K562 (cell line): Measurements from ENCODE around the gene MYCN. TPM values are rescaled to one million over a fixed set of nuclear protein-coding genes. Genes with fewer than 3 reads are reported as not detected.

Experiments used
- ATAC-seq: fragments of 200-7000 bp; cut with Tn5 transposase; 3 replicates; pipeline ENCODE4 v1.9.1; 2020; ENCODE audit warnings: moderate library complexity
- BruUV-seq: library from RNA; stranded (reverse); fragments of 400-500 nt; replicated peaks from 2 replicates; lab custom pipeline; 2021; lab: Mats Ljungman, UMichigan
- CTCF ChIA-PET: fragments of 300-600 bp; formaldehyde crosslinking; extraction: SDS; loops from one replicate; lab custom pipeline; 2021; ENCODE audit warnings: low intra/inter-chr PET ratio; lab: Yijun Ruan, JAX
- POLR2A ChIA-PET: fragments of 300-600, 350-650 bp; sonication (Branson Sonifier 250); formaldehyde crosslinking; extraction: SDS; loops from one replicate; lab custom pipeline; 2021; ENCODE audit warnings: antibody characterized with exemption, inconsistent platforms; lab: Yijun Ruan, JAX
- DNase-seq, 4 experiments: peaks; one replicate each; pipeline versions ENCODE4 v3.0.0 to v3.0.0-alpha.2; 2011 to 2018; ENCODE audit warnings: low spot score in 3 of 4, mixed read lengths in 3 of 4; ENCODE audit errors: extremely low read depth in 1 of 4
- FAIRE-seq: peaks from 2 replicates; lab custom pipeline; 2011; peaks lifted over from hg19 to GRCh38; lab: Jason Lieb, UNC
- H2AFZ ChIP-seq: 2 replicates; pipeline ENCODE4 v1.6.0; 2011; ENCODE audit warnings: low read depth, low read length, control low read depth, inconsistent platforms
- H3K27ac ChIP-seq: fragments of 200-600 bp; 3 replicates; pipeline ENCODE4 v1.8.0; 2011; ENCODE audit warnings: low read depth, mild to moderate bottlenecking, control low read depth, inconsistent platforms, low read length, moderate library complexity, mixed read lengths; ENCODE audit errors: extremely low read depth
- H3K27me3 ChIP-seq, 2 experiments: fragments of 300-600 bp in 1 of 2; 2 replicates in 1 of 2; 3 replicates in 1 of 2; pipeline versions ENCODE4 v1.6.0 to v1.8.0; 2011; ENCODE audit warnings: inconsistent platforms in 2 of 2, low read length in 2 of 2, mild to moderate bottlenecking in 1 of 2, mixed read lengths in 1 of 2, moderate library complexity in 1 of 2; ENCODE audit not compliant: control insufficient read depth in 2 of 2, insufficient read depth in 2 of 2
- H3K36me3 ChIP-seq: fragments of 300-600 bp; 3 replicates; pipeline ENCODE4 v1.8.0; 2011; ENCODE audit warnings: mild to moderate bottlenecking, low read length, inconsistent platforms; ENCODE audit not compliant: control insufficient read depth, insufficient read depth
- H3K4me1 ChIP-seq, 2 experiments: fragments of 200-600 bp in 1 of 2; replicated peaks in 1 of 2; 2 replicates in 1 of 2; 3 replicates in 1 of 2; pipeline versions ENCODE4 v1.5.1 to v1.8.0; 2011; ENCODE audit warnings: inconsistent platforms in 2 of 2, low read length in 2 of 2, mild to moderate bottlenecking in 1 of 2, mixed read lengths in 1 of 2, moderate library complexity in 1 of 2; ENCODE audit not compliant: control insufficient read depth in 2 of 2, insufficient read depth in 2 of 2
- H3K4me2 ChIP-seq: 2 replicates; pipeline ENCODE4 v1.6.1; 2011; ENCODE audit warnings: low read length, control low read depth, inconsistent platforms, mixed read lengths; ENCODE audit not compliant: insufficient read depth
- H3K4me3 ChIP-seq: fragments of 200-600 bp; sonication (generic), shearing (Covaris generic); 2 replicates; pipeline ENCODE4 v1.5.1; 2016; ENCODE audit warnings: control low read depth, inconsistent platforms
- H3K79me2 ChIP-seq: fragments of 200-600 bp; 3 replicates; pipeline ENCODE4 v1.8.0; 2011; ENCODE audit warnings: low read length, inconsistent platforms; ENCODE audit not compliant: control insufficient read depth, insufficient read depth
- H3K9ac ChIP-seq, 2 experiments: 2 replicates each; pipeline versions ENCODE4 v1.6.0 to v1.6.1; 2011; ENCODE audit warnings: low read depth in 2 of 2, low read length in 2 of 2, control low read depth in 1 of 2, inconsistent platforms in 1 of 2, mild to moderate bottlenecking in 1 of 2, mixed read lengths in 1 of 2; ENCODE audit not compliant: insufficient read depth in 1 of 2
- H3K9me1 ChIP-seq: one replicate; pipeline ENCODE4 v1.6.0; 2011; ENCODE audit warnings: inconsistent platforms, mild to moderate bottlenecking, low read length, moderate library complexity; ENCODE audit not compliant: control insufficient read depth, insufficient read depth
- H3K9me3 ChIP-seq: replicated peaks from 2 replicates; pipeline ENCODE4 v1.5.1; 2011; ENCODE audit warnings: low read depth, low read length, inconsistent platforms; ENCODE audit not compliant: control insufficient read depth, insufficient read depth
- H4K20me1 ChIP-seq: replicated peaks from 2 replicates; pipeline ENCODE4 v1.6.1; 2011; ENCODE audit warnings: low read length, inconsistent platforms, mixed read lengths; ENCODE audit not compliant: control insufficient read depth, insufficient read depth
- CHD1 ChIP-seq: fragments of 200-600 bp; sonication (generic); IDR thresholded peaks from one replicate; pipeline ENCODE4 v1.6.1; 2012; ENCODE audit warnings: mild to moderate bottlenecking, moderate library complexity, low read length, inconsistent platforms
- FOXK1 ChIP-seq: sonication (generic); formaldehyde crosslinking; IDR thresholded peaks from 2 replicates; pipeline ENCODE4 v1.8.0; 2022; ENCODE audit warnings: missing genetic modification reagents, mild to moderate bottlenecking, borderline replicate concordance
- GATAD2A ChIP-seq: fragments of 450-650 bp; IDR thresholded peaks from 2 replicates; pipeline ENCODE4 v1.6.1; 2017
- IRF2 ChIP-seq: sonication (generic); formaldehyde crosslinking; IDR thresholded peaks from 2 replicates; pipeline ENCODE4 v1.8.1; 2022; ENCODE audit warnings: mild to moderate bottlenecking, missing genetic modification reagents
- KDM4B ChIP-seq, 2 experiments: fragments of 450-650 bp in 1 of 2; sonication (generic) in 1 of 2; IDR thresholded peaks; 2 replicates each; pipeline ENCODE4 v1.6.1; 2016 to 2017; ENCODE audit warnings: borderline replicate concordance in 2 of 2, antibody characterized with exemption in 1 of 2, low read depth in 1 of 2, mild to moderate bottlenecking in 1 of 2
- NFE2 ChIP-seq: IDR thresholded peaks from 2 replicates; pipeline ENCODE4 v1.6.1; 2014; ENCODE audit warnings: antibody characterized with exemption, low read depth
- RBFOX2 ChIP-seq: fragments of 200-400 bp; formaldehyde crosslinking; IDR thresholded peaks from 2 replicates; pipeline ENCODE4 v1.6.1; 2017; ENCODE audit warnings: low read depth, mild to moderate bottlenecking, low read length, moderate library complexity
- TFE3 ChIP-seq: fragments of 450-650 bp; formaldehyde crosslinking; IDR thresholded peaks from 2 replicates; pipeline ENCODE4 v1.4.0; 2020; ENCODE audit warnings: mild to moderate bottlenecking, mixed read lengths
- TGIF2 ChIP-seq: sonication (generic); formaldehyde crosslinking; IDR thresholded peaks from 2 replicates; pipeline ENCODE4 v1.8.1; 2022; ENCODE audit warnings: mild to moderate bottlenecking, missing genetic modification reagents, moderate library complexity
- ZFP30 ChIP-seq: fragments of 250-450 bp; sonication (Bioruptor Pico); IDR thresholded peaks from 2 replicates; pipeline ENCODE4 v1.8.0; 2022; ENCODE audit warnings: moderate library complexity, mild to moderate bottlenecking, inconsistent platforms, borderline replicate concordance
- ZNF511 ChIP-seq: sonication (generic); formaldehyde crosslinking; IDR thresholded peaks from 2 replicates; pipeline ENCODE4 v1.8.0; 2022; ENCODE audit warnings: mild to moderate bottlenecking, missing genetic modification reagents
- ZNF561 ChIP-seq: fragments of 450-650 bp; formaldehyde crosslinking; conservative IDR thresholded peaks from 2 replicates; pipeline ENCODE4 v1.4.0; 2020; ENCODE audit warnings: mild to moderate bottlenecking, moderate library complexity
- ZNF668 ChIP-seq: fragments of 250-450 bp; sonication (Bioruptor Pico); IDR thresholded peaks from 2 replicates; pipeline ENCODE4 v1.8.0; 2022; ENCODE audit warnings: mild to moderate bottlenecking, inconsistent platforms
- ZNF696 ChIP-seq: fragments of 250-450 bp; sonication (Bioruptor Pico); conservative IDR thresholded peaks from 2 replicates; pipeline ENCODE4 v1.4.0; 2020; ENCODE audit warnings: mild to moderate bottlenecking, moderate library complexity
- ZNF717 ChIP-seq: fragments of 250-450 bp; sonication (Bioruptor Pico); IDR thresholded peaks from 2 replicates; pipeline ENCODE4 v1.5.0; 2021
- ZZZ3 ChIP-seq: fragments of 450-650 bp; IDR thresholded peaks from 2 replicates; pipeline ENCODE4 v1.6.1; 2016; ENCODE audit warnings: antibody characterized with exemption, mild to moderate bottlenecking, moderate library complexity
- WGBS: fragments of 100-300 bp; shearing (Covaris generic); methylation state at CpG from one replicate; pipeline ENCODE4 v1.1.6; 2016; ENCODE audit warnings: low coverage, mixed read lengths; ENCODE audit not compliant: insufficient coverage; ENCODE audit errors: missing lambda C conversion rate; 5-methylcytosine and 5-hydroxymethylcytosine counted together
- in situ Hi-C: fragments of 300-500 bp; cut with MboI; formaldehyde crosslinking; loops from 4 replicates; pipeline ENCODE4 v1.15.0; 2018; ENCODE audit warnings: inconsistent platforms, mixed read lengths
- intact Hi-C: fragments of 100-400 bp; cut with micrococcal nuclease; formaldehyde crosslinking; loops from 2 replicates; pipeline ENCODE4 v1.14.2; 2022
- polyA plus RNA-seq, 8 experiments: library from polyadenylated mRNA; depleted of rRNA in 4 of 8; stranded (reverse) in 5 of 8; unstranded in 3 of 8; fragments of >200 nt; fragmentation: Nextera tagmentation in 2 of 8; fragmentation: Illumina TruSeq in 1 of 8; extraction: Ambion mirVana in 2 of 8; extraction: Trizol in 1 of 8; gene quantifications; 2 replicates each; pipeline versions ENCODE4 v1.2.1 to v1.2.3, GENCODE V29; 2011 to 2014; ENCODE audit warnings: inconsistent platforms in 1 of 8, missing spikeins in 1 of 8
- total RNA-seq, 7 experiments: library from RNA; depleted of rRNA in 6 of 7; stranded (reverse); fragments of >200 nt in 6 of 7; fragmentation: Illumina TruSeq in 2 of 7; extraction: Trizol in 2 of 7; gene quantifications; 2 replicates each; pipeline versions ENCODE4 v1.2.1 to v1.2.3, GENCODE V29; 2011 to 2021; ENCODE audit warnings: low replicate concordance in 1 of 7

Gene MYCN
- total and polyA plus RNA-seq, 9 of the 15 experiments (the other 6 are each of a cell fraction or from before 2014, with no cell fraction given) = not detected

DNA sequence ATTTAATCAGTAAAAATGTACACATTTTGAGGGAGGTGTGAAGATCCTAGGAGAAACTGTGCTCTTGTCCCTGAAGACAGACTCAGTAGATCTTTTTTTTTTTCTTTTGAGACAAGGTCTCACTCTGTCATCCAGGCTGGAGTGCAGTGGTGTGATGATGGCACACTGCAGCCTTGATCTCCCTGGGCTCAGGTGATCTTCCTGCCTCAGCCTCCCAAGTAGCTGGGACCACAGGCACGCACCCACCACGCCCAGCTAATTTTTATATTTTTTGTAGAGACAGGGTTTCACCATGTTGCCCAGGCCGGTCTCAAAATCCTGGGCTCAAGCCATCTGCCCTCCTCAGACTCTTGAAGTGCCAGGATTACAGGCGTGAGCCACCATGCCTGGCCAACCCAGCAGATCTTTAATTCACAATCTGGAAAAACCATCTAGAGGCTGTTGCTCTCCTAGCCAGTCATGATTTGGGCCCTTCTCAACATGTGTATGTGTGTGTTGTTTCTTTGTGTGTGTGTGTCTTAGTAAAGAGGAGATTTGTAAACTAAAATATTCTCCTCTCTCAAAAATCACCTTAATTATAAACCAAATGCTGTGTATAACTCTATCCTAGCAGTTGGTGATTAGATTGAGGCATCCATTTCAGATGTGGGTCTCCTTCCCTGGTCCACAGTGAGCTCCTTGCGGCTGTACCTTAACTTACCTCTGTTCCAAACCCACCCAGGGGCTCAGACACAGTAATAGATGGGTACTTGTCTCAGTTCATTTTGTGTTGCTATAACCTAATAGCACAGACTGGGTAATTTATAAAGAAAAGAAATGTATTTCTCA is 3.9 kb upstream of the MYCN start:
- DNase-seq (no peak), FAIRE-seq (no peak), ATAC-seq (no peak)
- Histone ChIP-seq H3K27ac (no peak overlapping the region), H3K4me3 (no peak overlapping the region), H3K36me3 (no peaks in the 10 kb centered on the region), H2AFZ (no peak overlapping the region), H3K79me2 (no peaks in the 10 kb centered on the region), H4K20me1 (0 out of 2 replicates have a peak, but pooled peaks cover 4% of the 10 kb centered on the region), H3K9me1 (peaks cover 3% of the 10 kb centered on the region), H3K9me3 (no peaks in the 10 kb centered on the region), H3K9ac (no peak overlapping the region), H3K4me2 (no peak overlapping the region), H3K27me3 (peaks cover 7 to 22% of the 10 kb centered on the region in 2 experiments; a peak in 4 of 5 replicates), H3K4me1 (peaks cover 0 to 15% of the 10 kb centered on the region in 2 experiments; a peak in 2 of 5 replicates)
- intact Hi-C loops = loop anchor here (5.0 kb wide), 1 partner anchor 571 kb away; no protein-coding TSS in a partner anchor
- in situ Hi-C loops = loop anchor here (25.0 kb wide), 2 partner anchors 551 to 826 kb away; no protein-coding TSS in a partner anchor
- WGBS = 1% methylated on average over 5 of the region's 5 CpGs
- ChIA-PET CTCF (no interaction called here), POLR2A (no interaction called here)
- BruUV-seq = no TSS peak
- no peak for TF ChIP-seq NFE2
- no peak for TF ChIP-seq ZNF511 (CRISPR knock-in tag)
- TF ChIP-seq KDM4B (IDR thresholded peaks at IDR 0.05; ENCODE audit: borderline replicate concordance in 2 of 2, low read depth in 1 of 2) = no peak
- no peak for TF ChIP-seq ZNF696
- no peak for TF ChIP-seq ZNF561 (CRISPR knock-in tag)
- no peak for TF ChIP-seq TGIF2 (CRISPR knock-in tag)
- TF ChIP-seq ZNF668 (CRISPR knock-in tag) = no peak
- TF ChIP-seq ZFP30 (CRISPR knock-in tag) = no peak
- TF ChIP-seq CHD1 = no peak
- TF ChIP-seq RBFOX2 = no peak
- TF ChIP-seq ZZZ3 = no peak
- TF ChIP-seq FOXK1 = no peak
- TF ChIP-seq IRF2 = no peak
- no peak for TF ChIP-seq GATAD2A
- no peak for TF ChIP-seq ZNF717 (CRISPR knock-in tag)
- TF ChIP-seq TFE3 (CRISPR knock-in tag) = no peak
